GM10847 (cell line): ENCODE results near the gene TENM3.

ENCODE experiments used
- POLR2A ChIP-seq: IDR thresholded peaks from 2 replicates; pipeline ENCODE4 v1.6.1; 2011; ENCODE audit not compliant: insufficient read length; ENCODE audit errors: extremely low read depth

Gene TENM3

DNA sequence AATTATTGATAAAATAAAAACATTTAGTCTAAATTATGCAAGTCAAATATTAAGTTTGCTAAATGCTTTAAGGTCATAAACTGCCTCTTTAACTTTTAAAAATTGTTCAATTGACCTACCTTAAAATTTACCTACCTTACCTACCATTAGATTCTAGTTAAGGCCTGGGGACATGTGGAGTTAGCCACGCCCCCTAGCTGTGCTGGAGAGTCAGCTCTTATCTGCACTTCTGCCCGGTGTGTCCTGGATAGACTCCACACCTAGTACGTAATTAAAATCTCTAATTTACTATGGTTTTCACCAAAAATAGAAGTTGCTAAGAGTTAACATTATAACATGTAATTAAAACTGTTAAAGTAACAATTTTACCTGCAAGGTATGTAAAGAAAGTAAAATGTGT is 22.7 kb downstream of the TENM3 start:
- TF ChIP-seq POLR2A, result no peak

- TF ChIP-seq POLR2A, result no peak
Observed at GRCh38 chr4:182267048-182267447, 23.8 kb downstream of the TENM3 start.

GRCh38 chr4:182268966-182269365 is 25.8 kb downstream of the TENM3 start:
- no peak for TF ChIP-seq POLR2A

- TF ChIP-seq POLR2A, result no peak
Observed at GRCh38 chr4:182271731-182272130, 28.5 kb downstream of the TENM3 start.

- no peak for TF ChIP-seq POLR2A
Observed at GRCh38 chr4:182272151-182272550, 28.9 kb downstream of the TENM3 start.

DNA sequence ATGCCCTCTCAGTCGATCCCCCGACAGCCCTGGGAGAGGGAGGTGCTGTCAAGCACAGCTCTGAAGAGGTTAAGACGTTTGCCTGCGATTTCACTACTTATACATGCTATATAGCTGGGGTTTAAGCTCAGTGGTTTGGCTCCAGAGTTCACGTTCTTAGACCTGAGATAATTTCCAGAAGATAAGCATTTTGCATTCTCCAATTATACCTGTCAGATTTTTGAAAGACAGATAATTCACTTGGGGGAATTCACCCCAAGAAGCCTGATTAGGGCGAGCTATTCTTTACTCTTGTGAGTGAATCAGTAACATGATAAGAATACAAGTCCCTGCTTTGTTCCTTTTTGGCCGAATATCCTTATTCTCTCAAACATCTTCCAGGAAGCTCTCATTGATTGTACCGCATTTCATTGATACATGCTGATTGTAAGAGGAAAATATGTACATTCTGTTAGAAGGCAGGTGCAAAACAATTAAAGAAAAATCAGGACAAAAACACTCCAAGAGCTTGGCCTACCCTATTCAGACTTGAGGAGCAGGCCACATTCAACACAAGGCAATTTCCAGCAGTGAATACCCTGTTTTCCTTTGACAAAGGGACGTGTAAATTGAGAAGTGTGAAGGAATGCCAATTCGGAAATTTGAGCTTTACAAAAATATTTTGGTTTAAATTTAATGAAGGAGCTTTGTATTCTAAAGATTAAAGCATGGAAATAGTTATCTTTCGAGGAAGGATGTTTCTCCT is 30.2 kb downstream of the TENM3 start:
- no peak for TF ChIP-seq POLR2A

- no peak for TF ChIP-seq POLR2A
Observed at GRCh38 chr4:182276210-182277109, 33.3 kb downstream of the TENM3 start.

DNA sequence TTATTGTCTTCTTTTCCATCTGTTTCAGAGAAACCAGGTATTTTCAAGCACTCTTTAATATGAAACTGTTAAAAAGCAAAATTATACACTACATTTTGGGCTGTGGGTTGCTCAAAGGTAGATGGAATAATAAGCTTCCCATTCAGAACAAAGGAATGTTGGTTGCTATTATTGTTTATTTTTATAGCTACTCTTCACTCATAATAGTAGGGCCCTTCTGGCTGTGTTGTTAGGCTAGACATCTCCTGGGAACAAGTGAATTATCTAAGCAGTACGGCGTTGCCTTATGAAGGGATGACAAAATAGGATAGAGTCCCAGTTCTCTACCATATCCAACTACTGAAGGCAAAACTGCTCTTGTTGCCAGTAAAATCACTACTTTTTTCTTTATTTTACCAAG is 34.2 kb downstream of the TENM3 start:
- TF ChIP-seq POLR2A, result no peak

GRCh38 chr4:182278729-182279128 is 35.5 kb downstream of the TENM3 start:
- TF ChIP-seq POLR2A, result no peak

DNA sequence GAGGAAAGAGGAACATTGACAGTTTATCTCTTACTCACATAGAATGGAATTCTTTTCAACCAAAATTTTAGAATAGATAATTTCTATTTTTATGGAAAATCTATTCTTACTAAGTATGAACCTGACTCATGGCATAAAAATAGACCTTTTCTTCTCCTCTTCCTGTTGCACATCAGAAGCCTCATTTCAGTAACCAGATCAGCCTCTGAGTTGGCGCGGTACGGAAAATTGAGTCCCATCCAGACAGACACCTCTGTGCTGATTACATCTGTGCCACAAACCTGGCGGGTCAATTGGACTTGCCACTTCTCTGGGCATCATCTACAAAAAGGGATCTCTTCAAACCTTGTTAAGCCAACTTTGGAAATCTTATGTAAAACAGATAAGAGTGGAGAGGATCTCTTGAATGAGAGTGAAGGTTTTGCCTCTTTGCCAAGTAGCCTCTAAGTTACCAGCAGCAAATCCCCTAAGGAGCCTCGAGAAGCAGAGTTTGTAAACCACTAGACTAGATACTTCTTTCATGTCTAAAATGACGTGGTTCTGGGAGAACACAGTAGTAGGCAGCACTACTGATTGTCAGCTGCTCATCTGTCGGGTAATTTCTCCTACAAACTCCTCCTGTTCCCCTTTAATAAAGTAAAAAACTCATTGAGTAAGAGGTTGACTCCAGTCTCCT is 37.4 kb downstream of the TENM3 start:
- no peak for TF ChIP-seq POLR2A

- no peak for TF ChIP-seq POLR2A
Observed at GRCh38 chr4:182286035-182286434, 42.8 kb downstream of the TENM3 start.

DNA sequence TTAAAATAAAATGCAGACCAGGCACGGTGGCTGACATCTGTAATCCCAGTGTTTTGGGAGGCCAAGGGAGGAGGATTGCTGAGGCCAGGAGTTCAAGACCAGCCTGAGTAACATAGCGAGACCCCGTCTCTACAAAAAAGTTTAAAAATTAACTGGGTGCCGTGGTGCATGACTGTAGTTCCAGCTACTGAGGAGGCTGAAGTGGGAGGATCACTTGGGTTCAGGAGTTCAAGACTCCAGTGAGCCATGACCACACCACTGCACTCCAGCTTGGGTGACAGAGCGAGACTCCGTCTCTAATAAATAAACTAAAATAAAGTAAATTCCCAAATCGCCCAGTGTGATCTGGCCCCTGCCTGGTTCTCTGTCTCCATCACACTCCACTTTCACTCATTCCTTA is 43.7 kb downstream of the TENM3 start:
- TF ChIP-seq POLR2A, result no peak

- TF ChIP-seq POLR2A, result no peak
Observed at GRCh38 chr4:182288534-182288933, 45.3 kb downstream of the TENM3 start.

DNA sequence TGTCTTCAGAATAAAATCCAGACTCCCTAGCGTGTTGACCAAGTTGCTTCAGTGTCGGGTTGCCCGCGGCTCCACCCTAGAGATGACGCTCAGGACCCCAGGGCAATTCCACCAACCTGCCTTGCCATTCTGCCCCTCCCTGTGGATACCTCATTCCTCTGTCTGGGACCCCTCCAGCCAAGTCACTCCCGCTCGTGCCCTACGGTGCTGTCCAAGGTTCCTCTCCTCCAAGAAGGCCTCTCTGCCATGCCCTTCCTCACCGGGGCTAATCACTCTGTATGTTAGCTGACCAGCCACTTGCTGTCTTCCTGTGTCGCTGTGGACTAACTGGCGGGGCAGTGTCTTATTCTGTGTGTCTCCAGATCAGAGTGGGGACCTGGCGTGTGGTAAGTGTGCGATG is 46.6 kb downstream of the TENM3 start:
- TF ChIP-seq POLR2A, result no peak

GRCh38 chr4:182291175-182291574 is 48.0 kb downstream of the TENM3 start:
- TF ChIP-seq POLR2A, result no peak

GRCh38 chr4:182291597-182292270 is 48.5 kb downstream of the TENM3 start:
- TF ChIP-seq POLR2A, result no peak

GRCh38 chr4:182292612-182293011 is 49.4 kb downstream of the TENM3 start:
- no peak for TF ChIP-seq POLR2A
